Measurements from ENCODE around the gene PLAAT4.

GRCh38 chr11:63590024-63590788 lies 53.6 kb downstream of the PLAAT4 start:
- no peak for TF ChIP-seq CTCF (IDR thresholded peaks at IDR 0.05)
- no peak for TF ChIP-seq POLR2A (IDR thresholded peaks at IDR 0.05)
- no peak for TF ChIP-seq POLR2AphosphoS5 (IDR thresholded peaks at IDR 0.05)

Measured in gastroesophageal sphincter (tissue), 3 donors.